Fibroblast of lung (primary cell): ENCODE results near the gene CLGN.

ENCODE experiments used
- CTCF ChIP-seq, 2 donors: IDR thresholded peaks in 1 of 2; conservative IDR thresholded peaks in 1 of 2; 1 replicate in 1 of 2; 2 replicates in 1 of 2; pipeline ENCODE4 v1.5.1; 2011 to 2012; ENCODE audit warnings: low read length in 2 of 2, control low read depth in 1 of 2, inconsistent platforms in 1 of 2, low read depth in 1 of 2, mild to moderate bottlenecking in 1 of 2
- EZH2 ChIP-seq: IDR thresholded peaks from 2 replicates; pipeline ENCODE4 v1.5.1; 2012; ENCODE audit warnings: low read length, control low read depth, mild to moderate bottlenecking; ENCODE audit errors: missing control alignments

DNA sequence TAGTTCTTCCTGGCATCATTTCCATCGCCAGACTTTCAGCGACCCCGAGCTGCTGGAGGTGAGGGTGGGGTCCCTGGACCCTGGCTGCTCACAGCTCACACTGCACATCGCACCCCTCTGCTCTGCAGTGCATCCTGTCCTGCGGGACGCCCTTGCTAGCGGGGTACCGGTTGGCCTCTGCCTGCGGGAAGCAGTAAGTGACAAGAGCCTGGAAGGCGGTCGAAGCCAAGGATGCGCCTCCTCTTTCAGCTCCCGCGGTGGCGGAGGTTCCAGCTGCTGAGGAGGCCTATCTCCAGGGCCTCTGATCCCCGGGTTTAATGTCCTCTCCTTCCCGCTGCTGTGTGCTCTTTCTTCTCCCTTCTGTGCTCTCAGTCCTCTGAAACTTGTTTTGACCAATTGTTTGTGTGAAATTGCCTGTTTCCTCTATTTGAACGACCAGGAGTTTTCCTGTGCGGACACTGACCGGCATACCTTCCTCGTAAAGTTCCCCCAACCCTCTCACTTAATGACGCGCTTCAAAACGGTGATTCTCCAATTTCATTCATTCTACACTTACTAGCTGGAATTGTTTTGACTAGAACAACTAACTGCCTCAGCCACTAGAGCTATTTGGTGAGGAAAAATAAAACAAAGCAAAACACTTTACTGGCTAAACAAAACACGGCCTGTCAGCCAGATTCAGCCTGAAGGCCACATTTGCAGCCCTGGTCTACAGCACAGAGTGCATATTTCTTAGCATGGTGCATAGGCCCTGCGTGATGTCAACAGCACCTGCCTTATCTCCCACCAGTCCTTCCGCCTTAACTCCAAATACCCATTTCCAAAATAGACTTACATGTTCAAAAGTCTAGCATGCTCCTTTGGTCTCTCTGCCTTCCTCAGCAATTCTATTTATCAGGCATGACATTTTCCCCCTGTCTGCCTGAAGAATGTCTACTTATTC, 42.6 kb upstream of the CLGN start:
- no peak for TF ChIP-seq CTCF (conservative IDR thresholded peaks at IDR 0.05 in 1 of 2, IDR thresholded peaks at IDR 0.05 in 1 of 2; ENCODE audit: low read depth in 1 of 2, low read length in 2 of 2)
- no peak for TF ChIP-seq EZH2
